HG02970 (cell line): ENCODE measurements around the gene XYLT1.

ENCODE experiments used
- ATAC-seq: cut with Tn5 transposase; IDR thresholded peaks from one replicate; pipeline ENCODE4 v1.9.1; 2021; ENCODE audit warnings: mild to moderate bottlenecking, moderate library complexity, moderate number of reproducible peaks; ENCODE audit not compliant: unreplicated experiment, low FRiP score

XYLT1 gene

GRCh38 chr16:17273142-17273561 lies 197.6 kb downstream of the XYLT1 start:
- ATAC-seq = no peak

DNA sequence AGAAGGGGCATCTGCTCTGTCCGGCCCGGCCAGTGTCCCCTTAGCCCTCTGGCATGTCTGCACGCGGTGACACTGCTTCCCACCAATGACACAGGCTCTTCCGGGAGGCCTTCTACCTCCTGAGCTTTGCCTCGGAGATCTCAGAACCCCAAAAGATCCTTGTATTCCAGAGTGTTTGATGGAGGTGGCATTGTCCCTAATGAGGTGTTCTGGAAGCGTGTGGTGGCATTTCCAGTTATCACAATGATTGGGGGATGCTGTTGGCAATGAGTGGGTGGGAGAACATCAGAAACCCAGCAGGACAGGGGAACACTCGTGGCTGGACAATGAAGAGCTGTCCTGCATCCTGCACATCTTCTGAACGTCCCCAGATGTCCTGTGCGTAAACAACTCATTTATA lies 198.0 kb downstream of the XYLT1 start:
- ATAC-seq = no peak

GRCh38 chr16:17271687-17272086 lies 199.1 kb downstream of the XYLT1 start:
- ATAC-seq = no peak

GRCh38 chr16:17270683-17271109 lies 200.1 kb downstream of the XYLT1 start:
- ATAC-seq = no peak

DNA sequence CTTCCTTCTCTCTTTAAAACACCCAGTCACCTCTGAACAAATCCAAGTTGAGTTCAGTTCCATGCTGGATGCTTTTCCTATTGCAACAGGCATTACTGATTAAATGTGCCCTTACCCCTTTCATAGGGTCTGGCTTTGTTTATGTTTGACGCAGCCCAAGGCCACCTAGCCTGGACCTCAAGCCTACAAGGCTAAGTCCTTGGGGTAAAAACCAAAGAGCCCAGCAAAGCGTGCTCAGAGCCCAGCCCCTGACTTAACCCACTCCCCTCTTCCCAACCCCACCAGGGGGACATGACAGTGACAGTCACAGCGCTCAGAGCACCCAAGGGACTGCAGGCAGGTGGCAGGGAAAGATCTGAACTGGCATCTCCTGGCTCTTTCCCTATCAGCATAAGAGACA lies 200.6 kb downstream of the XYLT1 start:
- ATAC-seq = no peak

GRCh38 chr16:17269439-17269838 lies 201.3 kb downstream of the XYLT1 start:
- ATAC-seq = no peak

DNA sequence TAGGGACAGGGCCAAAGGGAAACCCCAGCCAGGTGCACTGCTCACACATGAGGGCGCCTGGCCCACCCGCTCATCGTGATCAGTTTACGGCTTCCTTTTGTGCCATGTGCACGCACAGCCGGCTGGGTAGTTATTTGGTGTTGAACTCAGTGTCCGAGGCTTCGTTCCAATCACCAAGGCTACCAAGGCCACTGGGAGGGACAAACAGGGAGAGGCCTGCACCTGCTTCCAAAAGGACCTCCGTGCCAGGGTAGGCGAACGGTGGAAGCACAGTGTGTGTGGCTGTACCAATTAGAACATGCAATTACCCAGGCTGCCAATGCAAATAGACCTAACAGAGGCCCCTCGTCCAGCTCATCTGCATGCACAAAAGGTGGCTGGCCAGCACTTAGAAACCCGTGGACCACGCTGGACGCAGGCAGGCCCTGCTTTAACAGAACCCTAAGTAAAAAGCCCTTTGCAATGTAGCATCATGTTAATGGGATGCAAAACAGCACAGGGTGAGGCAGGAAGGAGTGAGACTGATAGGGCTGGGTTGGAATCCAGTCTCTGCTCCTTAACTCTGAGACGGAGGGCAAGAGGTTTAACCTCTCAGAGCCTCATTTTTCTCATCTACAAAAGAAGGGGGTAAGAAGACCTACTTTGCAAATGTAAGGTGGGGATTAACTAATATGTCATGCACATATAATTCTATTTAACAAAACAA lies 204.0 kb downstream of the XYLT1 start:
- no peak for ATAC-seq

DNA sequence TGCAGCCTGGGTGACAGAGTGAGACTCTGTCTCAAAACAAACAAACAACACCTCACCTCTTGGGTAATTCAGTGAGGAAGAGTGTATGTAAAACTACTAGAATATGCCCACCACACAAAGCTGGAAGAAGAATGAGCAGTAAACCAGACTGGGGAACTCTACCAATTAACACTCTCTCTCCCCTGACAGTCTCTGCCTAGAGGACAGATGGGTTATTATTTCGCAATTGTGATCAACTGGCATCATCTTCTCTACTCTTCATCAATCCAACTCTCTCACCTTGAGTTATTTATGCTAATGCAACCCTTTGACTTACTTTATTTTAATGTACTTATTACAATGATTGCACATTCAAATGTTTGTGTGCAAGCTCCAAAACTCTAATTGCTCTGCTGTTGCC lies 205.6 kb downstream of the XYLT1 start:
- no peak for ATAC-seq

- no peak for ATAC-seq
Measured at GRCh38 chr16:17261197-17261858, 209.4 kb downstream of the XYLT1 start.

DNA sequence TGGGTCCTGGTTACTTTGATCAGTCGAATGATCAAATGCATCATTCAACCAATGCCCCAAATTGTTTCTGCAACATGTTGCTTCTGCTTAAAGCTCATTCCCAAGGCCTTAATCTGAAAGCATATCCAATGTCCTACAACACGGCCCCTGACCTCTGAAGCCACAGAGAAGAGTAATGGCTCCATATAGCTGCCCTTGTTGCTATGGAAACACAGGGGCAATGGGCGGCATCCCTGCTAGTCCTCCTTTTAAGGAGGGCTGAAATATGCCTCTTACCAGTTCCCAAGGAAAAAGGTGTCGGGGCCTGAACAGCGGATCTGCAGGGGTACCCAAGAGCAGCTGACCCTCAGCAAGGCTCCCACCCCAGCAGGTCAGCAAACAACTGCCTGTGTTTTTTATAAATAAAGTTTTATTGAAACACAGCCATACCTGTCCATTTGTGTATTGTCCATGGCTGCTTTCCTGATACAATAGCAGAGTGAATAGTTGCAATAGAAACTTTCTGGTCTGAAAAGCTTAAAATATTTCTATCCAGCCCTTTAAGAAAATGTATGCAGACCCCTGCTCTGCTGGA lies 210.4 kb downstream of the XYLT1 start:
- ATAC-seq = no peak

- no peak for ATAC-seq
Measured at GRCh38 chr16:17259751-17260270, 210.9 kb downstream of the XYLT1 start.

DNA sequence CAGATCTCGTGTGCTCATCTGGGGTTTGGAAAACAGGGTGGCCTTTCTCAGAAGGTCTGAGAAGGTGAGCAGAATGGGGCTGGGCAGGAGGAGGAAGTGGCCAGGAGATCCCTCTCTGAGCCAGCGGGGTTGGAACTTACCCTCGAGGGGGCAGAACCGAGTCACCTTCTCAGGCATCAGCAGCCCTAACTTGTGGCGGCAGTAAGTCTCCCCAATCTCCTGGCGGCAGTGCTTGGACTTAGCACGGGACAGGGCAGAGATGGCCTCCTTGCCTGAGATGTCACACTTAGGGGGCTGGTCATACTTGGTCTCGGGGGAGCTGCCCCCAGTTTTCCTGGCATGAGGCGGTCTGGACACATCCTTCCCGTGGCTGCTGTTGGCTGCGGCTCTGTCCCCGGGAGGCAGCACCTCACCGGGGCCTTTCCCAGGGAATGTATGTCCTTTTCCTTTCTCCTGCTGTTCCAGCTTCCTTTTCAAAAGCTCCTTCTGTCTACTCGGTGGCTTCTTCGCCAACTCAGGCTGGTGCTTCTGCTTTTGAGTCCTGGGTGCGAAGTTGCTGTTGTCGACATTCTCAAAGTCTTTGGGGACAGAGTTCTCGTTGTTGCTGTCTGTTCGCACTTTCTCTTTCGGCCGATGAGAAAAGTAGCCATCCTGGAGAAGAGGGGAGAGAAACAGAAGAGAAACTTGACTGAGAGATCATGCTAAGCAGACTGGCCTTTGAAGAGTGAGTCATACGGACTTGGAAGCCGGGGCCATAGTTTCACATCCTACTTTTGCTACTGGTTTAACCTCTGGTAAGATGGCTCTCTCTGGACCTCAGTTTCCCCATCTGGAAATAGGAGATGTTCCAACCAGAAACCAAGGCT lies 211.7 kb downstream of the XYLT1 start:
- no peak for ATAC-seq

GRCh38 chr16:17258077-17258599 lies 212.6 kb downstream of the XYLT1 start:
- ATAC-seq = no peak

DNA sequence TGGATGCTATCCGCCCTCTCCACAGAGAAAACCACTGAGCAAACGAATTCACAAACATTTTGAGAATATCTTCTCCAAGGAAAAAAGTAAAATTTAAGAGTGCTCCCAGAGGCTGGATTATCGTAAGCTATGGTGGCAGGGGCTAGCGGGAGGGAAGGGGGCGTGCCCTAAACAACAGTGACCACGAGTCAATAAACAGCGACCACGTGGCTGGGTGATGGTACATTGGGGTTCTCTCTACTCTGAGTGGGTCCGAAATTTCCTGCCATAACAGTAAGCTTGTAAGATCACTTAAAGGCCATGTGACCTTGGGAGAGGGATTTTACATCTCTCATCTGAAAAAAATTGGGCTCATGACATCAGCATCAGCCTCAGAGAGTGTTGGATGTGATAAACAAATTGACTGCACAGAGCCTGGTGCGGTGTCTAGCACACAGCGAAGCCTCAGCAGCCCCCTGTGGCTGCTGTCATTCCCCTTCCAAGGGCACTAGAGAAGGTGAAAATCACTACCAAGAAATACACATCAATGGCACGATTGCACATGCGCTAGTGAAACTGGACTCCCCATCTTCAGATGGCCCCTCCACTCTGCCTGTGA lies 213.2 kb downstream of the XYLT1 start:
- ATAC-seq = no peak

- ATAC-seq = no peak
Measured at GRCh38 chr16:17252701-17253100, 218.1 kb downstream of the XYLT1 start.

GRCh38 chr16:17252064-17252463 lies 218.7 kb downstream of the XYLT1 start:
- ATAC-seq = no peak

- no peak for ATAC-seq
Measured at GRCh38 chr16:17251496-17251895, 219.3 kb downstream of the XYLT1 start.

DNA sequence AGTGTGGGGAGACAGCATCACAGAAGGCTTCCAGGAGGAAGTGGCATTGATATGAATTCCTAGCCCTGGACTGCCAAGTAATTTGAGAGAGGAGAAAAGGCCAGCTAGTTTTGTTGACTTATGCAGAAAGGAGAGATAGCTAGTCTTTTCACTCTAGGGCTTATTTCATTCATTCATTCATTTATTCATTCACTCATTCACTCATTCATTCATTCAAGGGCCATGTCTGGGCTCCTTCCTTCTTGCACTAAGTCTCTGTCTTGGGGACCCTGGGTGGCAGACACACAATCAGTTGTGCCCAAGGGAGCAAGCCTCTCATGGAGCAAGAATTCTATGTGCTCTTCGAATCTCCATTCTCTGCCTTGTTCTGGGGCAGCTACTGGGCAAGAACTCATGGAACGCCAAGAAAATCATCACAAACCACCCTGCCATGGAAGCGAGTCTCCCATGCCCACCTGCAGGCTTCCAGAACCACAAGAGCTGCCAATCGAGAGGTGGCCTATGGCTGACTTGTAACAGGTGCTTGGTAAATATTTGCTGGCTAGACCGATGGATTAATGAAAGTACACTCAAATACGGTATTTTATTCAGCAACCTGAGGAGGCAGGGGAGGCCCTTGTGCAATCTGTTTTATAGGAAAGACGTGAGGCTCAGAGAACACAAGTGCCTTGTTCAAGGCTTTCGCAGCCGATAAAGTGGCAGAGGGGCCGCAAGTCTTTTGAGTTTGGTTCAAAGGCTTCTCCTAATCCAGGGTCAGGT lies 223.6 kb downstream of the XYLT1 start:
- ATAC-seq = no peak

DNA sequence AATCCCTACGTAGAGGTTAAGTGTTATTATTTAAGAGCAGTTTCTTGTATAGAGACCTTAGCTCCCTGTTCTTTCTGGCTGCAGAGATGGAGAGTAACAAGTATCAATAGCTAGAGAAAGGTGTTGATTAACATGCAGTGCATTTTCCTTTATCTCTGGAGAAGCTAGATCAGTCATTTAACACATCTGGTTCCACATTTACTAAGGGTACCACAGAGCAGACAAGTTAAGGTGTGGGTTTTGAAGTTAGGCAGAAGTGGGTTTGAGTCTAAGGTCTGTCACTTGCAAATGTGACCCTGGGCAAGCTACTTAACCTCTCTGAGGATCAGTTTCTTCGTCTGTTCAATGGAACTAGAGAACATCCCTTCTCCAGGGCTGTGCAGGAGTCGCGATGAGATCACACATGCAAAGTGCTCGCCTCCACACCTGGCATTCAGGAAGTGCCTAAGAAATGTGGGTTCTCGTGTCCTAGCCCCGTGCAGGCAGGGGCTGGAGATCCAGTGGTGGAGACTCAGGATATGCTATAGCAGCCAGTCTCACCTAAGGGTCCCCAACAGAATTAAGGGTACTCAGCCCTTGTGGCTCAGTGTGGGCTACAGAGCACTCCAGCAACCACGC lies 224.4 kb downstream of the XYLT1 start:
- no peak for ATAC-seq
